ENCODE results near the gene ZFYVE16.

The ZFYVE16 gene

GRCh38 chr5:80407735-80408483 is at the start of gene ZFYVE16:
ZFYVE16 (plus strand) TSS chr5:80408064; CDS start chr5:80434148, 26,084 bp downstream.
- TF ChIP-seq NFIC (IDR thresholded peaks at IDR 0.05), result peak; percentile 2; the same call in 1 of the 2 replicates
- TF ChIP-seq ZBTB7A (IDR thresholded peaks at IDR 0.05; ENCODE audit: low read depth), result peak; percentile 88; the same call in 1 of the 2 replicates
- TF ChIP-seq USF1 (IDR thresholded peaks at IDR 0.05), result no peak
- 0 out of 2 replicates have a peak, but pooled peaks have one; percentile 17 for TF ChIP-seq TEAD4 (IDR thresholded peaks at IDR 0.05)
- TF ChIP-seq EGR1 (IDR thresholded peaks at IDR 0.05), result peak; percentile 56
- 0 out of 2 replicates have a peak, but pooled peaks have one; percentile 15 for TF ChIP-seq REST (IDR thresholded peaks at IDR 0.05; ENCODE audit: low read depth)
- peak; percentile 81 for TF ChIP-seq TAF1 (IDR thresholded peaks at IDR 0.05; ENCODE audit: low read depth)
- no peak for TF ChIP-seq CEBPB (IDR thresholded peaks at IDR 0.05)

DNA sequence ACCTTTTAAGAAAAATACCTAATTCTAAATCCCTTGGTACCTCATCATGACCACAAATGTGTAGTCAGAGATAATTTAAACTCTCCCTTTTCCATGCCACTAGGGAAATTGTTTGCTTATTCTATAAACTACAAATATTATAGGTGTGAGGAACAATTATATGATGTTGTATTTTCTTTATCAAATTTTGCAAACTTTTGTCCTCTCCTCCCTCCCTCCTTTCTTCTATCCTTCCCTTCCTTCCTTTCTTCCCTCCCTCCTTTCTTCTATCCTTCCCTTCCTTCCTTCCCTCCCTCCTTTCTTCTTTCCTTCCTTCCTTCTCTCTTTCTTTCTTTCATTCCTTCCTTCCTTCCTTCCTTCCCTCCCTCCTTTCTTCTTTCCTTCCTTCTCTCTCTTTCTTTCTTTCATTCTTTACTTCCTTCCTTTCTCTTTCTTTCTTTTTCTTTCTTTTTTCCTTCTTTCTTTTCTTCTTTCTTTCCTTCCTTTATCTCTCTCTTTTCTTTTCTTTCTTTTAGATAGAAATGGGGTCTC is 46.9 kb upstream of the ZFYVE16 start:
- TF ChIP-seq USF1 (IDR thresholded peaks at IDR 0.05) (no peak), CEBPB (IDR thresholded peaks at IDR 0.05) (no peak), REST (IDR thresholded peaks at IDR 0.05; ENCODE audit: low read depth) (no peak), TEAD4 (IDR thresholded peaks at IDR 0.05) (no peak), EGR1 (IDR thresholded peaks at IDR 0.05) (no peak), TAF1 (IDR thresholded peaks at IDR 0.05; ENCODE audit: low read depth) (no peak), EP300 (IDR thresholded peaks at IDR 0.05; ENCODE audit: borderline replicate concordance) (no peak), NFIC (IDR thresholded peaks at IDR 0.05) (no peak)
- TF ChIP-seq, protein P1, sequence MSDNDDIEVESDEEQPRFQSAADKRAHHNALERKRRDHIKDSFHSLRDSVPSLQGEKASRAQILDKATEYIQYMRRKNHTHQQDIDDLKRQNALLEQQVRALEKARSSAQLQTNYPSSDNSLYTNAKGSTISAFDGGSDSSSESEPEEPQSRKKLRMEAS (IDR thresholded peaks at IDR 0.05), result no peak

DNA sequence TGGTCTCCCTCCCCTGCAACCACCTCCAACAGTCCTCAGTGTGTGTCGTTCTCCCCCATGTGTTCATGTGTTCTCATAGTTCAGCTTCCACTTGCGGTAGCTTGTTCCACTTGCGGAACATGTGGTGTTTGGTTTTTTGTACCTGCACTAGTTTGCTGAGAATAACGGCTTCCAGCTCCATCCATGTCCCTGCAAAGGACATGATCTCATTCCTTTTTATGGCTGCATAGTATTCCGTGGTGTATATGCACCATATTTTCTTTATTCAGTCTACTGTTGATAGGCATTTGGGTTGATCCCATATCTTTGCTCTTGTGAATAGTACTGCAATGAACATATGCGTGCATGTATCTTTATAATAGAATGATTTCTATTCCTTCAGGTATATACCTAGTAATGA is 43.0 kb upstream of the ZFYVE16 start:
- TF ChIP-seq TEAD4 (IDR thresholded peaks at IDR 0.05) (no peak), USF1 (IDR thresholded peaks at IDR 0.05) (no peak), TAF1 (IDR thresholded peaks at IDR 0.05; ENCODE audit: low read depth) (no peak), EP300 (IDR thresholded peaks at IDR 0.05; ENCODE audit: borderline replicate concordance) (no peak), RAD21 (IDR thresholded peaks at IDR 0.05; ENCODE audit: low read depth) (no peak), CREB1 (IDR thresholded peaks at IDR 0.05; ENCODE audit: low read depth) (no peak), TCF12 (IDR thresholded peaks at IDR 0.05; ENCODE audit: low read depth) (no peak), NFIC (IDR thresholded peaks at IDR 0.05) (no peak), CEBPB (IDR thresholded peaks at IDR 0.05) (no peak)
- TF ChIP-seq, protein P1 (IDR thresholded peaks at IDR 0.05), result no peak

DNA sequence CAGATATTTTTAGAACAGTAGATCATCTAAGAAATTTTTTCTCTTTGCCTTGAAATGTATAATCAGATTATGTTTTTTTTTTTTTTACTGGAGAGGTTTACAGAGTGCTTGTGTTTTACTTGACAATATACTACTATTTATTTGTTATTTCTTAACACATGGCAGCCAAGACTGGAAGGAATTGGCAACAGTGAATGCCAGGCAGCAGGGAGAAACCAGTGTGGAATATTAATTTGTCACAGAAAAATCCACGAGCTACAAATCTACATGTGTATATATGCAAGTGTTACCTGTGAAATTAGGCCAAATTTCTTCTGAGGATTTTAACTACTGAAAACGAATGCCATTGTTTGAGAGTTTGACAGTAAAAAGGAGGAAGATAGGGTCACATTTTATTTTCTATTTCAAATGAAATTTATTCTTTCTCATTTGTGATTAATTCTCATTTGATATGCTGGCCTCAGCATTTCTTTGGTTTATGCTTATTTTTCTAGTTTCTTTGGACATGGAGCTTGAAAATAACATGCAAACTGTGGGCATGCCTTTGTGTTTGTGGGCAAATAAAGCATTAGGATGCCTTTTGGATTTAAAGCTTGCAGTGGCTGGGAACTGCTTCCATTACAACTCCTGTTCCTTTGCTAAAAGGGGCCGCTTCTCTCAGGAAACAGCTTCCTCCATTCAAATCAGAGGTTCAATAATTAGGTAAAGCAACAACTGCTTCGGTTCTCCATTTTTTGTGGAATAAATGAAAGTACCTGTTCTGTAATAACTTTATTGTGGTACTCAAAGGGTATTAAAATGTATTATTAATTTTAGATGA is 39.0 kb upstream of the ZFYVE16 start:
- TF ChIP-seq TEAD4 (IDR thresholded peaks at IDR 0.05) (no peak), RAD21 (IDR thresholded peaks at IDR 0.05; ENCODE audit: low read depth) (no peak), EGR1 (IDR thresholded peaks at IDR 0.05) (no peak), TCF12 (IDR thresholded peaks at IDR 0.05; ENCODE audit: low read depth) (no peak), ZBTB7A (IDR thresholded peaks at IDR 0.05; ENCODE audit: low read depth) (no peak), USF1 (IDR thresholded peaks at IDR 0.05) (no peak), TAF1 (IDR thresholded peaks at IDR 0.05; ENCODE audit: low read depth) (no peak), FOXM1 (IDR thresholded peaks at IDR 0.05; ENCODE audit: borderline replicate concordance, low read depth) (no peak), CREB1 (IDR thresholded peaks at IDR 0.05; ENCODE audit: low read depth) (no peak), REST (IDR thresholded peaks at IDR 0.05; ENCODE audit: low read depth) (no peak), CEBPB (IDR thresholded peaks at IDR 0.05) (no peak), EP300 (IDR thresholded peaks at IDR 0.05; ENCODE audit: borderline replicate concordance) (no peak), NFIC (IDR thresholded peaks at IDR 0.05) (no peak)
- TF ChIP-seq, protein P1 (IDR thresholded peaks at IDR 0.05), result no peak
